ENCODE results near the gene S100B. TPM values are rescaled to one million over a fixed set of nuclear protein-coding genes. Genes with fewer than 3 reads are reported as not detected.

Gene S100B
- total and polyA plus RNA-seq, 8 donors, result 1.8 to 18.4 (median 7.0) TPM; not detected in 1

- intact Hi-C loops (cut with DNase I; ENCODE audit: low total_unique reads), result no loop called here
- no peak overlapping the region for H3K27ac ChIP-seq
- peaks cover 7 to 23% (median 21%) of the 10 kb centered on the region in 4 donors for H3K9me3 ChIP-seq
- no peak for DNase-seq
- H3K36me3 ChIP-seq, result no peaks in the 10 kb centered on the region
- no peak overlapping the region for H3K4me3 ChIP-seq
- no peak for TF ChIP-seq EP300 (IDR thresholded peaks at IDR 0.05)
- no peak for TF ChIP-seq CTCF (IDR thresholded peaks at IDR 0.05)
- no peak for TF ChIP-seq POLR2A (IDR thresholded peaks at IDR 0.05)
- no peak for TF ChIP-seq POLR2AphosphoS5 (IDR thresholded peaks at IDR 0.05)
- peaks cover 0 to 13% (median 0%) of the 10 kb centered on the region in 3 donors for H3K27me3 ChIP-seq
- WGBS, 5 donors, result 84 to 89% (median 85%) methylated on average over 4 of the region's 4 CpGs
- peaks cover 0 to 5% (median 0%) of the 10 kb centered on the region in 4 donors for H3K4me1 ChIP-seq
Observed at GRCh38 chr21:46627726-46628125, 22.8 kb upstream of the S100B start.

GRCh38 chr21:46626975-46627501, 22.2 kb upstream of the S100B start:
- DNase-seq, result no peak
- Histone ChIP-seq H3K27ac (no peak overlapping the region), H3K9me3 (peaks cover 7 to 23% (median 21%) of the 10 kb centered on the region in 4 donors), H3K4me3 (no peak overlapping the region), H3K27me3 (peaks cover 0 to 13% (median 0%) of the 10 kb centered on the region in 3 donors), H3K36me3 (no peaks in the 10 kb centered on the region), H3K4me1 (peaks cover 0 to 9% (median under 1%) of the 10 kb centered on the region in 4 donors)
- WGBS, 5 donors, result 74 to 82% (median 77%) methylated on average over 6 of the region's 6 CpGs
- intact Hi-C loops (cut with DNase I; ENCODE audit: low total_unique reads), result no loop called here
- TF ChIP-seq EP300 (IDR thresholded peaks at IDR 0.05) (no peak), CTCF (IDR thresholded peaks at IDR 0.05) (no peak), POLR2AphosphoS5 (IDR thresholded peaks at IDR 0.05) (no peak), POLR2A (IDR thresholded peaks at IDR 0.05) (no peak)

- Histone ChIP-seq H3K4me3 (no peak overlapping the region), H3K27me3 (peaks cover 0 to 13% (median 0%) of the 10 kb centered on the region in 3 donors), H3K27ac (no peak overlapping the region), H3K9me3 (peaks cover 7 to 23% (median 21%) of the 10 kb centered on the region in 4 donors), H3K4me1 (peaks cover 0 to 14% (median 2%) of the 10 kb centered on the region in 4 donors), H3K36me3 (no peaks in the 10 kb centered on the region)
- intact Hi-C loops (cut with DNase I; ENCODE audit: low total_unique reads), result no loop called here
- no peak for DNase-seq
- TF ChIP-seq POLR2A (IDR thresholded peaks at IDR 0.05), result no peak
- TF ChIP-seq EP300 (IDR thresholded peaks at IDR 0.05), result no peak
- TF ChIP-seq CTCF (IDR thresholded peaks at IDR 0.05), result no peak
- 91 to 95% (median 91%) methylated on average over 5 to 7 of the region's 7 CpGs for WGBS, 5 donors
Observed at GRCh38 chr21:46626536-46626935, 21.7 kb upstream of the S100B start.

GRCh38 chr21:46625759-46626158, 20.9 kb upstream of the S100B start:
- Histone ChIP-seq H3K27me3 (peaks cover 0 to 13% (median 0%) of the 10 kb centered on the region in 3 donors), H3K9me3 (peaks cover 7 to 23% (median 21%) of the 10 kb centered on the region in 4 donors), H3K4me3 (no peak overlapping the region), H3K36me3 (no peaks in the 10 kb centered on the region), H3K4me1 (peaks cover 0 to 18% (median 2%) of the 10 kb centered on the region in 4 donors), H3K27ac (no peak overlapping the region)
- TF ChIP-seq POLR2A (IDR thresholded peaks at IDR 0.05), result no peak
- TF ChIP-seq POLR2AphosphoS5 (IDR thresholded peaks at IDR 0.05), result no peak
- no peak for TF ChIP-seq EP300 (IDR thresholded peaks at IDR 0.05)
- no peak for TF ChIP-seq CTCF (IDR thresholded peaks at IDR 0.05)
- 74 to 95% (median 92%) methylated on average over 1 of the region's 1 CpG for WGBS, 5 donors
- intact Hi-C loops (cut with DNase I; ENCODE audit: low total_unique reads), result no loop called here
- no peak for DNase-seq

All from stomach (tissue), 9 donors.